RWPE1 (cell line): Measurements from ENCODE around the gene SGSH.

ENCODE experiments used
- CTCF ChIA-PET: fragments of 350-600 bp; sonication (Branson Sonifier 250); formaldehyde crosslinking; extraction: SDS; loops from one replicate; lab custom pipeline; 2021; lab: Yijun Ruan, JAX
- POLR2A ChIA-PET: fragments of 400-600 bp; formaldehyde crosslinking; extraction: SDS; loops from one replicate; lab custom pipeline; 2020; ENCODE audit warnings: antibody characterized with exemption; ENCODE audit not compliant: low non-redundant PET; lab: Yijun Ruan, JAX
- DNase-seq: peaks from one replicate; pipeline ENCODE4 v3.0.0; 2012; ENCODE audit warnings: low spot score
- H3K27ac ChIP-seq: fragments of 450-650 bp; 2 replicates; pipeline ENCODE4 v1.5.1; 2017
- CTCF ChIP-seq: fragments of 450-650 bp; conservative IDR thresholded peaks from 2 replicates; pipeline ENCODE4 v1.5.1; 2017; ENCODE audit warnings: low read depth, mild to moderate bottlenecking

SGSH gene

DNA sequence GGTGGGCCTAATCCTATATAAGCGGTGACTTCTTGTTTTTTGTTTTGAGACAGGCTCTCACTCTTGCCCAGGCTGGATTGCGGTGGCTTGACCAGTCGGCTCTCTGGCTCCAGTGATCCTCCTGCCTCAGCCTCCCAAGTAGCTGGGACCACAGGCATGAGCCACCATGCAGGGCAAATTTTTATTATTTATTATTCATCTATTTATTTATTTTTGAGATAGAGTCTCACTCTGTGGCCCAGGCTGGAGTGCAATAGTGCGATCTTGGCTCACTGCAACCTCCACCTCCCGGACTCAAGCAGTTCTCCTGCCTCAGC is 35.9 kb upstream of the SGSH start:
- no peak for DNase-seq

GRCh38 chr17:80254396-80255251 is 34.5 kb upstream of the SGSH start:
- CTCF ChIA-PET: interaction anchor here (0.9 kb wide), 1 partner anchor 172 kb away, joined by 3 read pairs; no protein-coding TSS in a partner anchor
- TF ChIP-seq CTCF: no peak
- POLR2A ChIA-PET: interaction anchor here (0.6 kb wide), 1 partner anchor 35 kb away, joined by 3 read pairs; the partner anchor contains the start of gene SGSH
- peak overlapping the region; percentile 98 for H3K27ac ChIP-seq
- DNase-seq: peak; percentile 76

More for the DNA sequence above, 35.9 kb upstream of the SGSH start:
- ChIA-PET CTCF (interaction anchor here (0.7 to 0.9 kb wide), 2 partner anchors 68 to 250 kb away, joined by 3 read pairs; no protein-coding TSS in a partner anchor), POLR2A (no interaction called here)
- no peak for TF ChIP-seq CTCF
- H3K27ac ChIP-seq: peak overlapping the region; percentile 98

GRCh38 chr17:80253631-80254395 is 33.7 kb upstream of the SGSH start:
- ChIA-PET POLR2A (interaction anchor here (0.5 kb wide), 1 partner anchor 113 kb away, joined by 3 read pairs; no protein-coding TSS in a partner anchor), CTCF (interaction anchor here (0.6 to 1.1 kb wide), 3 partner anchors 58 to 105 kb away, joined by 3 to 4 read pairs (median 3); no protein-coding TSS in a partner anchor)
- no peak for DNase-seq
- TF ChIP-seq CTCF: no peak
- H3K27ac ChIP-seq: peak overlapping the region; percentile 98

DNA sequence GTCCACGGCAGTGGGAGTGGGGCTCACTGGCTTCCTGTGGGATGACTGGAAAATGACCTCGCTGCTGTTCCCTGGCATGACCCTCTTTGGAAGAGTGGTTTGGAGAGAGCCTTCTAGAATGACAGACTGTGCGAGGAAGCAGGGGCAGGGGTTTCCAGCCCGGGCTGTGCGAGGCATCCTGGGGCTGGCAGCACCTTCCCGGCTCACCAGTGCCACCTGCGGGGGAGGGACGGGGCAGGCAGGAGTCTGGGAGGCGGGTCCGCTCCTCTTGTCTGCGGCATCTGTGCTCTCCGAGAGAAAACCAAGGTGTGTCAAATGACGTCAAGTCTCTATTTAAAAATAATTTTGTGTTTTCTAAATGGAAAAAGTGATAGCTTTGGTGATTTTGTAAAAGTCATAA is 32.7 kb upstream of the SGSH start:
- DNase-seq: peak; percentile 80
- POLR2A ChIA-PET: interaction anchor here (0.5 kb wide), 1 partner anchor 112 kb away, joined by 3 read pairs; no protein-coding TSS in a partner anchor
- CTCF ChIA-PET: interaction anchor here (0.6 to 1.1 kb wide), 3 partner anchors 57 to 104 kb away, joined by 3 to 4 read pairs (median 3); no protein-coding TSS in a partner anchor
- peak; percentile 89 for TF ChIP-seq CTCF
- H3K27ac ChIP-seq: peak overlapping the region; percentile 47

GRCh38 chr17:80251966-80252365 is 31.8 kb upstream of the SGSH start:
- CTCF ChIA-PET: no interaction called here
- DNase-seq: no peak
- no peak for TF ChIP-seq CTCF
- POLR2A ChIA-PET: interaction anchor here (0.6 kb wide), 1 partner anchor 139 kb away, joined by 4 read pairs; no protein-coding TSS in a partner anchor
- H3K27ac ChIP-seq: peak overlapping the region; percentile 47
